ENCODE results near the gene BRSK2. TPM values are rescaled to one million over a fixed set of nuclear protein-coding genes. Genes with fewer than 3 reads are reported as not detected.

Gene BRSK2
- total RNA-seq, 1 experiment from 2014 or later: 1.2 TPM

GRCh38 chr11:1403078-1403620 is 13.4 kb downstream of the BRSK2 start:
- Histone ChIP-seq H3K36me3 (ENCODE audit: low read depth, low read length) (no peaks in the 10 kb centered on the region), H2AFZ (ENCODE audit: low read length) (no peak overlapping the region), H3K4me2 (ENCODE audit: low read length) (no peak overlapping the region), H3K79me2 (ENCODE audit: low read length) (no peaks in the 10 kb centered on the region), H3K4me3 (ENCODE audit: low read length) (no peak overlapping the region), H3K9me3 (ENCODE audit: low read length) (no peaks in the 10 kb centered on the region), H4K20me1 (ENCODE audit: low read length) (no peaks in the 10 kb centered on the region), H3K27me3 (ENCODE audit: low read length) (no peaks in the 10 kb centered on the region), H3F3A (ENCODE audit: low read length, unreplicated experiment) (no peaks in the 10 kb centered on the region), H3K4me1 (ENCODE audit: insufficient read depth, low read length) (no peaks in the 10 kb centered on the region), H3K9me2 (replicated peaks; ENCODE audit: low read length) (no peaks in the 10 kb centered on the region), H3K27ac (ENCODE audit: low read length) (no peak overlapping the region), H3K9ac (ENCODE audit: low read length) (no peak overlapping the region)
- TF ChIP-seq, protein P1, sequence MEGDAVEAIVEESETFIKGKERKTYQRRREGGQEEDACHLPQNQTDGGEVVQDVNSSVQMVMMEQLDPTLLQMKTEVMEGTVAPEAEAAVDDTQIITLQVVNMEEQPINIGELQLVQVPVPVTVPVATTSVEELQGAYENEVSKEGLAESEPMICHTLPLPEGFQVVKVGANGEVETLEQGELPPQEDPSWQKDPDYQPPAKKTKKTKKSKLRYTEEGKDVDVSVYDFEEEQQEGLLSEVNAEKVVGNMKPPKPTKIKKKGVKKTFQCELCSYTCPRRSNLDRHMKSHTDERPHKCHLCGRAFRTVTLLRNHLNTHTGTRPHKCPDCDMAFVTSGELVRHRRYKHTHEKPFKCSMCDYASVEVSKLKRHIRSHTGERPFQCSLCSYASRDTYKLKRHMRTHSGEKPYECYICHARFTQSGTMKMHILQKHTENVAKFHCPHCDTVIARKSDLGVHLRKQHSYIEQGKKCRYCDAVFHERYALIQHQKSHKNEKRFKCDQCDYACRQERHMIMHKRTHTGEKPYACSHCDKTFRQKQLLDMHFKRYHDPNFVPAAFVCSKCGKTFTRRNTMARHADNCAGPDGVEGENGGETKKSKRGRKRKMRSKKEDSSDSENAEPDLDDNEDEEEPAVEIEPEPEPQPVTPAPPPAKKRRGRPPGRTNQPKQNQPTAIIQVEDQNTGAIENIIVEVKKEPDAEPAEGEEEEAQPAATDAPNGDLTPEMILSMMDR (conservative IDR thresholded peaks at IDR 0.05; ENCODE audit: low read depth, low read length): no peak
- no peak for TF ChIP-seq EZH2phosphoT487 (IDR thresholded peaks at IDR 0.05; ENCODE audit: borderline replicate concordance, low read length)
- no peak for TF ChIP-seq EZH2 (IDR thresholded peaks at IDR 0.05; ENCODE audit: low read length, unreplicated experiment)
- BruUV-seq (replicated peaks): no TSS peak
- DNase-seq (no peak), ATAC-seq (no peak)
- POLR2A ChIA-PET (ENCODE audit: unreplicated experiment): no interaction called here
- intact Hi-C loops (cut with micrococcal nuclease): no loop called here
- CTCF ChIA-PET: no interaction called here

DNA sequence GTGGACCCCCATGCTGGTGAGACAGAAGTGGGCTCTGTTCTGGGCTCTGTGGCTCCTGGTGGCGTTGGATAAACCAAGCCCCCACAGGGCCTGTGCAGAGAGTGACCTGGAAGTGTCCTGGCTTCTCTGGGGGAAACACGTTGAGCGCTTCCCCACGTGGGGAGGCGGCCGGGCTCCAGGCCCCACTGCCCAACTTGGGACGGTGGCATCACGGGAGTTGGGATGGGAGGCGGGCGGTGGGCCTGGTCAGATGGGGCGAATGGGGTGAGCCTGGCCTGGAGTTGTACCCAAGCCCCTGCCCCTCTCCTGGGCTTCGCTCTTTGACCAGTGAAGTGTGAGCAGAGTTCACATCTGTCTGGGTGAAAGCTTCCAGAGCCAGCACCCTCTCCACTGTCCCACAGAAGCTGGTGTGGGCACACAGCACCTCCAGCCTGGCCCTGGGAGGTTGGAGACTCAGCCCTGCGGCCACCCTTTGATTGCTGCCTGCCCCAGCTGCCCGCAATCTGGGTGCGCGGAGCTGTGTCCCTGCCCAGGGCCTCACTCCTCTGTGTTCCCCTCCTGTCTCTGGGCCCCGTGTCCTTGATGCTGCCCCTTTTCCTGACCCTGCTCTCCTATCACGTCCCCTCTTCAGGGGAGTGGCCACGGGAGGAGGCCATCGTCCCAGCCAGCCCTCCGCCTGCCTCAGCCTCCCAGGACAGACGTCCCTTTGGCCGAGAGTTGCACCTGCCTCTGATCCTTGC is 14.2 kb downstream of the BRSK2 start:
- ATAC-seq: no peak
- Histone ChIP-seq H3K79me2 (ENCODE audit: low read length) (no peaks in the 10 kb centered on the region), H3K36me3 (ENCODE audit: low read depth, low read length) (no peaks in the 10 kb centered on the region), H3K4me2 (ENCODE audit: low read length) (no peak overlapping the region), H3K4me1 (ENCODE audit: insufficient read depth, low read length) (no peaks in the 10 kb centered on the region), H3K9me3 (ENCODE audit: low read length) (no peaks in the 10 kb centered on the region), H3K27me3 (ENCODE audit: low read length) (no peaks in the 10 kb centered on the region), H3F3A (ENCODE audit: low read length, unreplicated experiment) (no peaks in the 10 kb centered on the region), H3K4me3 (ENCODE audit: low read length) (no peak overlapping the region), H3K9ac (ENCODE audit: low read length) (no peak overlapping the region), H4K20me1 (ENCODE audit: low read length) (no peaks in the 10 kb centered on the region), H2AFZ (ENCODE audit: low read length) (no peak overlapping the region), H3K9me2 (replicated peaks; ENCODE audit: low read length) (no peaks in the 10 kb centered on the region), H3K27ac (ENCODE audit: low read length) (no peak overlapping the region)
- DNase-seq: no peak
- POLR2A ChIA-PET (ENCODE audit: unreplicated experiment): no interaction called here
- no TSS peak for BruUV-seq (replicated peaks)
- CTCF ChIA-PET: no interaction called here
- TF ChIP-seq, protein P1 (conservative IDR thresholded peaks at IDR 0.05; ENCODE audit: low read depth, low read length): no peak
- TF ChIP-seq EZH2phosphoT487 (IDR thresholded peaks at IDR 0.05; ENCODE audit: borderline replicate concordance, low read length) (no peak), EZH2 (IDR thresholded peaks at IDR 0.05; ENCODE audit: low read length, unreplicated experiment) (no peak)
- intact Hi-C loops (cut with micrococcal nuclease): no loop called here

GRCh38 chr11:1404461-1405185 is 14.9 kb downstream of the BRSK2 start:
- H3K27me3 ChIP-seq (ENCODE audit: low read length): no peaks in the 10 kb centered on the region
- POLR2A ChIA-PET (ENCODE audit: unreplicated experiment): no interaction called here
- H3K9me3 ChIP-seq (ENCODE audit: low read length): no peaks in the 10 kb centered on the region
- CTCF ChIA-PET: no interaction called here
- TF ChIP-seq EZH2phosphoT487 (IDR thresholded peaks at IDR 0.05; ENCODE audit: borderline replicate concordance, low read length) (no peak), EZH2 (IDR thresholded peaks at IDR 0.05; ENCODE audit: low read length, unreplicated experiment) (no peak)
- TF ChIP-seq, protein P1 (conservative IDR thresholded peaks at IDR 0.05; ENCODE audit: low read depth, low read length): no peak
- H3K4me1 ChIP-seq (ENCODE audit: insufficient read depth, low read length): no peaks in the 10 kb centered on the region
- no peak overlapping the region for H3K4me3 ChIP-seq (ENCODE audit: low read length)
- no peaks in the 10 kb centered on the region for H3K36me3 ChIP-seq (ENCODE audit: low read depth, low read length)
- no TSS peak for BruUV-seq (replicated peaks)
- H3K4me2 ChIP-seq (ENCODE audit: low read length): no peak overlapping the region
- ATAC-seq: no peak
- no peaks in the 10 kb centered on the region for H3F3A ChIP-seq (ENCODE audit: low read length, unreplicated experiment)
- H3K79me2 ChIP-seq (ENCODE audit: low read length): no peaks in the 10 kb centered on the region
- intact Hi-C loops (cut with micrococcal nuclease): no loop called here
- no peak overlapping the region for H2AFZ ChIP-seq (ENCODE audit: low read length)
- no peaks in the 10 kb centered on the region for H4K20me1 ChIP-seq (ENCODE audit: low read length)
- DNase-seq: no peak
- no peak overlapping the region for H3K9ac ChIP-seq (ENCODE audit: low read length)
- no peaks in the 10 kb centered on the region for H3K9me2 ChIP-seq (replicated peaks; ENCODE audit: low read length)
- H3K27ac ChIP-seq (ENCODE audit: low read length): no peak overlapping the region
